Measurements from ENCODE around the gene COL6A2.

Gene COL6A2

DNA sequence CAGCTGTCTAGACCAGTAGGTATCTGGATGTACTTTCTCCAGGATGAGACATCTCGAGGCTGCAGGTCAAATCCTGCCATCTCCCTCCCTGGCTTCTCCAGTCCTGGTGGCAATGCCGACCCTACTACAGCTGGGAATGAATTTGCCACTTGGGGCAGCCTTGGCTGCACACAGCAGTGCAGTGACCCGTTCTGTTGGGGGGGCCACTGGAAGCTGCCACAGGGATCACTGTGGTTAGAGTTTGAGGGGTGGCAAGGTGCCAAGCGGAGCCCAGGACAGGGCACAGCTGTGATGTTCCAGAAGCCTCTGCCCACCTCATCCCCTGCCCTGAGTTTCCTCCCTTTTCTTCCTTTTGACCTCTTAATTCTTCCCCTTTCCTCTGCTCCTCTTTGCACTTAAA, 17.1 kb downstream of the COL6A2 start:
- DNase-seq (ENCODE audit: low read depth) = no peak

DNA sequence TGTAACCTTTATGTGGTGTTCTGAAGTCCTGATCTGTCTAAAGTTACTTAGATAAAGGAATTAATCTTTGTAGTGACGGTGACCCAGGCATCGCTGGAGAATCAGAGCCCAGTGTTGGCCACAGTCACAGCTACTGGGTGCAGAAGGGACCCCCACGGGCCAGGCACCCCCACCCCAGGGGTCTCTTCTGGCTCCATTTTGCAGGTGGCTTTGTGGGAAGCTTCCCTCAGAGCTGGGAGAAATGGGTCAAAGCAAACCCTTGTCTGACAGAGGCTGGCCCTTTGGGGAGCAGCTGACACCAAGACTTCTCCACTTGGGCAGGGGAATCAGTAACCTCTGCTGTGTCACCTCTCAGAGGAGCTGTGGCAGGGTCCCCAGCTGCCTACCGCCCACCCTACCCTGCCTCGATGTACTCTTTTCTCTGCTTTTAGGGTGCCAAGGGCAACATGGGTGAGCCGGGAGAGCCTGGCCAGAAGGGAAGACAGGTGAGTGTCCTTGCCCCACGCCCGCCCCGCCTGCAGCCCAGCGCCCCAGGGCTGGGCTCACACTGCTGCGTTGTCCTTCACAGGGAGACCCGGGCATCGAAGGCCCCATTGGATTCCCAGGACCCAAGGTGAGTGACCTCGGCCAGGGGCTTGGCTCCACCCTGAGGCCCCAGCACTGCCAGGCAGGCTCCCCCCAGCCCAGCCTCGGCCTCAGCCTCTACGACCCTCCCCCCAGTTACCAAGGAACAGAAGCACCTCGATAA, 17.7 kb downstream of the COL6A2 start:
- no peak for DNase-seq (ENCODE audit: low read depth)

DNA sequence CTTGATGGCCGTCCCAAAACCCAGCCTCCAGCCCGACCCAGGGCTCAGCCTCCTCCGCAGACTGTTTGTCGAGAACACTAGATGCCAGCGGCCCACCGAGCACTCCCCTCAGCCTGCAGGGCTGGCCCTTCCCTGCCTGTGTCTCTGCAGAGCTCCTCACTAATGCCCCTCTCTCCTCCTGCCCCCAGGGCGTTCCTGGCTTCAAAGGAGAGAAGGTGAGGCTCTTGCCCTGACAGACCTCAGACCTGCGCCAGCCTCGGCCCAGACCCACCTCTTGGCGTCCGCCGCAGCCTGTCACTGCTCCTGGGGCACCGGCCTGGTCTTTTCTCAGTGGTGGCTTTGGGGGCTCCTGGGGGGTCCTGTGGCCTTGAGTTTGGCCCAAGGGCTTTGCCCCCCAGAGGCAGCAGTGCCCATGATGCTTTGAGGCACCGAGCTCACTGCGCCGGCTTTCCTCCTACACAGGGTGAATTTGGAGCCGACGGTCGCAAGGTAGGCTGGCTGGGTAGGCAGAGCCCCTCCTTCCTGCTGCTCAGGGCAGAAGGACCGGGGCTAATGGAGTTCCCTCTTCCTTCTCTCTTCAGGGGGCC, 18.4 kb downstream of the COL6A2 start:
- DNase-seq (ENCODE audit: low read depth) = no peak

DNA sequence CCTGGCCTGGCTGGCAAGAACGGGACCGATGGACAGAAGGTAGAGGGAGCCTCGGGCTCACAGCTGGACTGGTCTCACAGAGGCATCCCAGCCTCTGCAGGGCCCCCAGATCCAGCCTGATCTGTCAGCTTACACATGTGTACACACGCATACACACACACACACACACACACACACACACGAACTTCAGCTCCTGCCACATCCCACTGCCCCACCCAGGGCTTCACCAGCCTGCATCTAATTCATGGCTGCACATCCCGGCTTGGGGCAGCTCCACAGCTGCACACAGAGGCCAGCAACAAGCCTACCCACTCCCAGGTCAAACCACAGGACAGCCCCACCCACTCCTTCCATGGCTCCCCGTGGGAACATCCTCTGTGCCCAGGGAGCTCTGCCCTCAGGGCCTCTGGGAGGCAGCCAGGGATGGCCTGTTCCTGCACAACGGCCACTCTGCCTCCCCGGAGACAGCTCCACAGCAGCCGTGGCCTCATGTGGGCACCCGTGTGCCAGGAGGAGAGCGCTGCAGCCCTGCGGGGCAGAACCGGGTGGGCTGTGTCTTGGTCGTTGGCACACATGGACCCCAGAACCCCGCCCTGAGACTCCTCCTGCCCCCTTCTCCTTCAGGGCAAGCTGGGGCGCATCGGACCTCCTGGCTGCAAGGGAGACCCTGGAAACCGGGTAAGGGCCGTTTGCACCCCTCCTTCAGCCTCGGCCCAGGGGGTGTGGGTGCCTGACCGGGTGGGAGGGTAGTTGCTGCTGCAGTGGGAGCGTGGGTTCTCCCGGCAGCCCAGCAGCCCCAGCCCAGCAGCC, 19.1 kb downstream of the COL6A2 start:
- DNase-seq (ENCODE audit: low read depth) = no peak

DNA sequence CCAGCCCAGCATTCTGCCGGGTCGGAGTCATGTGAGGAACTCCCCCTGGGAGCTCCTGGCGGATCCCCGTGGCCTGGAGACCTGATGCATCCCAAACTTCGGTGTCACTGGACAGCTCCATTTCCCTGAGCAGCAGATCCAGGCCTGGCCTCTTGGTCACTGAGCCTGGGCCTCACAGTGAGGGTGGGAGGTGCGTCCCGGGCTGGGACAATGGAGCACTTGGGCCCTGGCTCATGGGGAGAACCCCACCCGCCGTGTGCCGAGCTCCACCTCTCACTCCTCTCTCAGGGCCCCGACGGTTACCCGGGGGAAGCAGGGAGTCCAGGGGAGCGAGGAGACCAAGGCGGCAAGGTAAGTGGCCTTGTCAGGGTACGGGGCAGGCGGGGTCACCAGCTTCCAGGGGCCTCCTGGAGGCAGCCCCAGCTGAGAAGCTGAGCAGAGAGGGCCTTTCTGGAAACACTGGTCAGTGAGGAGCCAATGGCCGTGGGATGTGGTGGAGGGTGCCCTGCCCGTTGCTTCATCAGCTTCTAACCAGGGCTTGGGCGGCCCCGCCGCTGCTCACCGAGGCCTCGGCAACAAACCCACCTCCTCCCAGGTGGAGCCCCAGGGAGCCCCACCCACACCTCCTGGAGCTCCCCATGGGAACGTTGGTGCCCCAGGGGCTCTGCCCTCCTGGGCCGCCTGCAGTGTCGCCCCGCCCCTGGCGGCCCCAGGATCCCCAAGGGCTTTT, 19.8 kb downstream of the COL6A2 start:
- DNase-seq (ENCODE audit: low read depth) = no peak

DNA sequence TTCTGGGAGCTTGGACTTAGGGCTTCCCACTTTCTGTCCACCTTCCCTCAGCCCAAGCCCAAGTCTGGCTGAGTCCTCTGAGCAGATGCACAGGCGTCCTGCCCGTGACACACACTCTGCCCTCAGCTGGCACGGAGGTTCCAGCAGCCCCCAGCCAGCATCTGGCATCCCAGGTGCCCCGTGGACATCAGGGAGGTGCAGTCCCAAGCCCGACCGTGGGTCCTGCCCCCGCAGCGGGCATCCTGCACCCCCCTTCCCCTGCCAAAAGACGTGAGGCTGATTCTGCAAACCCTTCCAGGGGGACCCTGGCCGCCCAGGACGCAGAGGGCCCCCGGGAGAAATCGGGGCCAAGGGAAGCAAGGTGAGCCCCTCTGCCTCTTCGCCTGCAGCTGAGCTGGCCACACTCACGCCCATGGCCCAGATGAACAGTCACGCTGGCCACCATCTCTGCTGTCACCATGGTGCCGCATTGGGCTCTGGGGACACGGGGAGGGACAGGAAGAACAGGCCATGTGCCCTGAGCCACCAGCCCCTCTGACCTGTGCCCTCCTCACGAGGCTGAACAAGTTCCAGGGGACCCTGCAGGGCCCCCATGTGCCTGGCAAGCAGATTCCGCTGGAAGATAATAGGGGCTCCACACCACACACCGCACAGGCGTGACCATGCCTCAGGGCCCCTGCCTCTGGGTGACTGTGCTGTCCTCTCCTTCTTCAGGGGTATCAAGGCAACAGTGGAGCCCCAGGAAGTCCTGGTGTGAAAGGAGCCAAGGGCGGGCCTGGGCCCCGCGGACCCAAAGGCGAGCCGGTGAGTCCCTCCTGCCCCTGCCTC, 20.6 kb downstream of the COL6A2 start:
- no peak for DNase-seq (ENCODE audit: low read depth)

DNA sequence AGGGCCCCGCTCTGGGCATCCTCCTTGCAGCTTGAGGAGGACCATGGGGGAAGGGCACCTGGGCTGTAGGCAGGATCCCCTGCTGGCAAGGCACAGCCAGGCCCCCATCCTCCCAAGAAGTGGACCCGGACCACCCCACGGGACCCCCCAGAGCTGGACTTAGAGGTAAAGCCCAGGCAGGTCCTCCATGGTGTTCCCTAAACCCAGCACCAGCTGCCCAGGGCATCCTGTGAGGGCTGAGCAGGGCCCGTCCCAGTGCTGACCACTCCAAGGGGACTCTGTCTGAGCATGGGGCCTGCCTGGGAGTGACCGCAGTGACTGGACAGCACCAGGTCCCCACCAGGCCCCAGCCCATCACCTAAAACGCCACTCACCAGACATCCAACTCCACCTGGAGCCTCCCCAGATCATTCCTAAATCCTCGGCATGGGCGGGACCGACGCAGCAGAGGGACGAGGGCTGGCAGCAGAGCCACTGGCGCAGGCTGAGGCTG, 21.3 kb downstream of the COL6A2 start:
- no peak for DNase-seq (ENCODE audit: low read depth)

DNA sequence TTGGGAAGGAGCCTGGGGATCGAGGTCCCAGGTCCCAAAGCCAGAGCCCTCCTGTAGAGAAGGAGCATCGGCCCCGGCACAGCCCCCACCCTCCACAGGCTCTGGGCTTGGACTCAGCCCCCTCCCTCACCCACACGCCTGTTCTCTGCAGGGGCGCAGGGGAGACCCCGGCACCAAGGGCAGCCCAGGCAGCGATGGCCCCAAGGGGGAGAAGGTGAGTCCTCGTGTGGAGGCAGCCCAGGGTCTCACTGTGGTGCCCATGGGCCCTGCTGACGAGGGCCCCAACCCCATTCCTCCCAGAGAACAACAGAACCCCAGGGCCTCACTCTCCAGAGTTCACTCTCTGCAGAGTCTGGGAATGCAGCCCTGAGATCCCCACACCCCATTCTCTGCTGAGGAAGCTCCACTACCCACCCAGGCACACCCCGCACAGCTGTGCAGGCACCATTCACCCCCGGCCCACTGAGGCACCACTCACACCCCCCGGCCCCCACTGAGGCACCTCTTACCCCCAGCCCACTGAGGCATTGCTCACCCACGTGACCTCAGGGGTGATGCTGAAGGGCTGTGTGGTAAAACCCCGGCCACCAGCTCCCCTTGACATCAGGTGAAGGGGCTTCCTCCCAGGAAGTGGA, 21.8 kb downstream of the COL6A2 start:
- DNase-seq (ENCODE audit: low read depth) = no peak

DNA sequence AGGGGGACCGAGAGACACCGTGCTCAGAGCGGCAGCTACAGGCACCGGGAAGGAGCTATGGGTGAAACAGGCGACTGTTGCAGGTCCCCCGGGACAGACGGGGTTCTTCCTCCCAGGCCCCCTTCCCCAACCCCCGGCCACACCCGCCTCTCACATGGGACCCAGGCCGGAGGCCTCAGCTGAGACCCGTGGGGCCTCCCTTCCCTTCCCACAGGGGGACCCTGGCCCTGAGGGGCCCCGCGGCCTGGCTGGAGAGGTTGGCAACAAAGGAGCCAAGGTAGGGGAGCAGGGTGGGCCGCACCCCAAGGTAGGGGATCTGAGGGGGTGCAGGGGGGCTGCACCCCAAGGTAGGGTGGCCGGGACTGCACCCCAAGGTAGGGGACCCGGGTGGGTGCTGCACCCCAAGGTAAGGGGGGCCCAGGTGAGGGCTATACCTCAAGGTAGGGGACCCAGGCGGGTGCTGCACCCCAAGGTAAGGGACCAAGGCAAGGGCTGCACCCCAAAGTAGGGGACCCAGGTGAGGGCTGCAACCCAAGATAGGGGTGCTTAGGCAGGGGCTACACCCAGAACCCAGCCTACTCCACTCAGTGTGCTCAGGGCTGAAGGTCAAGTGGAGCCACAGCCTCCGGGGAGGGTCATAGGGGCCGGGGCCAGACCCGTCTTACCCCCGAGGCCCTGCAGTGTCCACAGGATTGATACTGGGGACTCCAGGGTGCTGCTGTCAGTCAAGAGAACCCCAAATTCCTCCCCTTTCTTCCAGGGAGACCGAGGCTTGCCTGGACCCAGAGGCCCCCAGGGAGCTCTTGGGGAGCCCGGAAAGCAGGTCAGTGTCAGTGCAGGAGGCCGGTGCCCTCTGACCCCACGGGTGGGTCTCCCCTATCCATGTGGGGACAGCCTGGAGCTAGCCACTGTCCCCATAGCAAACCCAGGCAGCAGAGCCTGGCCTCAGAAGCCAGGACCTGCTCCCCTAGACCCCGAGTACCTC, 22.7 kb downstream of the COL6A2 start:
- DNase-seq (ENCODE audit: low read depth) = no peak

DNA sequence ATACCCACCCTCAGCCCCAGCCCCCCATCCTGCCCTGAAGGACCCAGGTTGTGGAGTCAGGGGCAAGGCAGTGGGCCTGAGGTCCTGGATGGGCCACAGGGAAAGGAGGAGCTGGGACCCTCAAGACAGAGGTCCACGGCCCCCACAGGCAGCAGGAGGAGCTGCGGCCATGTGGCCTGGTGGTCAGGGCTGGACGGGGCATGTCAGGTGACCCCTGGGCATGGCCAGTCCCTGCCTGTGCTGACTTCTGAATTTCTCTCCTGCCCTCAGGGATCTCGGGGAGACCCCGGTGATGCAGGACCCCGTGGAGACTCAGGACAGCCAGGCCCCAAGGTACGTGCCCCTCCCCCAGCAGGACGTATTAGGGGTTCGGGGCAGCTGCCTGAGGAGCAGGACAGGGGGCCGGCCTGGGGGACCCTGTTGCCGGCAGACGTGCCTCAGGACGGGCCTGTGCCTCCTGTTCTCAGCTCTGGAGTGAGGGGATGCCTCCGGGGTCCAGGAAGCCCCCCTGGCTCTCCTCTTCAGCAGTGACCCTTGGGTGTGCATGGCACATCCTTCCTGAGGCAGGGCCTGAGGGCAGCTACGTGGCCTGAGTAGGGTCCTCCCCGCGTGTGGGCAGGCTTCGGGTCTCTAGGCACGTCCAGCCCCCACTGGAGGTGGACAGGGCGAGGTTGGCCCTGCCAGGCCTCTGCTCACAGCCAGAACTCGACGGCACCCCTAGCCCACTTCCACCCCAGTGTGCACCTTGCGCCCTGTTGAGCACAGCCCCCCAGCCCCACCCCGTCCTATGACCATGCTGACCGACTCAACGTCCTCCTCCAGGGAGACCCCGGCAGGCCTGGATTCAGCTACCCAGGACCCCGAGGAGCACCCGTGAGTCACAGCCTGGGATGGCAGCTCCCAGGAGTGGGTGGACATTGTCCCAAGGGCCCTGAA, 23.6 kb downstream of the COL6A2 start:
- DNase-seq (ENCODE audit: low read depth) = no peak

DNA sequence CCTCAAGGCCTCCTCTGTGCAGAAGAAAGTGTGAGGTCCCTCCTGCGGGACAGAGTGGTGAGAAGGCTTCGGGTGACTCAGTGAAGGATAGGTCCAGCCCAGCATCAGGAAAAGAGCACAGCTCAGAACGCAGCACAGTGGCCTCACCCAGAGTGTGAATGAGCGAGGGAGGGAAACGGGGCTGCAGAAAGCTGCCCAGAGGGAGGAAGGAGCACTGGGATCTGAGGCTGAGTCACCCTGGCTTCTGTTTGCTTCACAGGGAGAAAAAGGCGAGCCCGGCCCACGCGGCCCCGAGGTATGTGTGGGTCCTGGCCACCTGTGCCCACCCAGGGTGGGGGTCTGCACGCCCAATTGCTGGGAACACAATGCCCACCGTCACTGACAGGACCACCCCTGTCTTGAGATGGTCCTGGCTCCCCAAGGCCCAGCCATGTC, 24.3 kb downstream of the COL6A2 start:
- DNase-seq (ENCODE audit: low read depth) = no peak

DNA sequence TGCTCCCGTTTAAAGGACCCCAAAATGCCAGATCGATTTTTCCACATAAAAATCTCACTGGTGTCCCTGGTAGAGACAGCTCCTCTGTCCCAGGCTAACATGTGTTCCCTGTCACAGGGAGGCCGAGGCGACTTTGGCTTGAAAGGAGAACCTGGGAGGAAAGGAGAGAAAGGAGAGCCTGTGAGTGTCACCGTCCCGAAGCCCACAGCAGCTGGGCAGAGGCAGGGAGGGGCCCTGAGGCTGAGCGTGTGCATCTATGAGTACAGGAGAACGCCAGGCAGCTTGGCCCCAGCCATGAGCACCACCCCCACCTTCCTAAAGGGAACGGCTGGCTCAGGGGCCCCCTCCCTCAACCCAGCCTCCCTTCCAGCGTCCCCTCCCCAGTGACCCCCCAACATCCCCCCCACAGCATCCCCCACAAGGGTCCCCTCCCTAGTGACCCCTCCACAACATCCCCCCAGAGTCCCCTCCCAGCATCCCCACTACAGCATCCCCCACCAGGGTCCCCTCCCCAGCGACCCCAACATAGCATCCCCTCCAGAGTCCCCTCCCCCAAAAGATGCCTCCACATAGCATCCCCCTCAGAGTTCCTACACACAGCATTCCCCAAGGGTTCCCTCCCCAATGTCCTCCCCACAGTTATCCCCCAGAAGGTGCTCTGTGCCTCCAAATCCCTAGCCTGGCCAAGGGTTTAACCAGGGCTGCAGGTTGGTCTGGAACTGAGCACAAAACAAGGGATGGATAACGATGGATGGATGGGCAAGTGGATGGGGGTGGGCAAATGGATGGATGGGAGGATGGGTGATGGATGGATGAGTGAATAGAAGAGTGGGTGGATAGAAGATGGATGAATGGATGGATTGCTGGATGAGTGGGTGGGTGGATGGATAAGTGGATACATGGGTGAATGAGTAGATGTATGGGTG, 25.1 kb downstream of the COL6A2 start:
- DNase-seq (ENCODE audit: low read depth) = no peak

DNA sequence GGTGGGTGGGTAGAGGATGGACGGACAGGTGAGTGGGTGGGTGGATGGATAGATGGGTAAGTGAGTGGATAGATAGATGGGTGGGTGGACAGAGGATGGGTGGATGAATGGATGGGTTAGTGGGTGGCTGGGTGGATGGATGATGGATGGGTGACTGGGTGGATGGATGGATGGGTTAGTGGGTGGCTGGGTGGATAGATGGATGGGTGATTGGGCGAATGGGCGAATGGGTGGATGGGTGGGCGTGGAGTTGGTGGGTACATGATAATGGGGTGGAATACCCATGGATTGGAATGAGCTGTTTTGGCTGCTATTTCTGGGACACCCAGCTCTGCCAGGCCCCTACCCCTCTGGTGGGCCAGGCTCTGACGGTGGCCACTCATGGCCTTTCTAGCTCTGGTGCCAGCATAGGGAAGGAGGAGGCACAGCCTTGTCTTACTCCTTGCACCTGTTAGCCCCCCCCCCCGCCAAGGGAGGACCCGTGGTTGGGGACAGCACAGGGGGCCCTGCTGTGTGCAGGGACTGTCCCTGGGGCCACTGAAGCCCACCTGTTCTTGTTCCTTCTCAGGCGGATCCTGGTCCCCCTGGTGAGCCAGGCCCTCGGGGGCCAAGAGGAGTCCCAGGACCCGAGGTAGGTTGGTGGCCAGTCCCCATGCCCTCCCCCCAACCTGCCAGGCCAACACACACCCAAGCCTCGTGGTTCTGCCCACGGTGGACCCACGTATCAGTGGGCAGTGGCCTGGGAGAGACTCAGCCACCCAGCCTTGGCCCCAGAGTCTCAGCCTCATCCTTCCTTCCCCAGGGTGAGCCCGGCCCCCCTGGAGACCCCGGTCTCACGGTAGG, 26.4 kb downstream of the COL6A2 start:
- no peak for DNase-seq (ENCODE audit: low read depth)

DNA sequence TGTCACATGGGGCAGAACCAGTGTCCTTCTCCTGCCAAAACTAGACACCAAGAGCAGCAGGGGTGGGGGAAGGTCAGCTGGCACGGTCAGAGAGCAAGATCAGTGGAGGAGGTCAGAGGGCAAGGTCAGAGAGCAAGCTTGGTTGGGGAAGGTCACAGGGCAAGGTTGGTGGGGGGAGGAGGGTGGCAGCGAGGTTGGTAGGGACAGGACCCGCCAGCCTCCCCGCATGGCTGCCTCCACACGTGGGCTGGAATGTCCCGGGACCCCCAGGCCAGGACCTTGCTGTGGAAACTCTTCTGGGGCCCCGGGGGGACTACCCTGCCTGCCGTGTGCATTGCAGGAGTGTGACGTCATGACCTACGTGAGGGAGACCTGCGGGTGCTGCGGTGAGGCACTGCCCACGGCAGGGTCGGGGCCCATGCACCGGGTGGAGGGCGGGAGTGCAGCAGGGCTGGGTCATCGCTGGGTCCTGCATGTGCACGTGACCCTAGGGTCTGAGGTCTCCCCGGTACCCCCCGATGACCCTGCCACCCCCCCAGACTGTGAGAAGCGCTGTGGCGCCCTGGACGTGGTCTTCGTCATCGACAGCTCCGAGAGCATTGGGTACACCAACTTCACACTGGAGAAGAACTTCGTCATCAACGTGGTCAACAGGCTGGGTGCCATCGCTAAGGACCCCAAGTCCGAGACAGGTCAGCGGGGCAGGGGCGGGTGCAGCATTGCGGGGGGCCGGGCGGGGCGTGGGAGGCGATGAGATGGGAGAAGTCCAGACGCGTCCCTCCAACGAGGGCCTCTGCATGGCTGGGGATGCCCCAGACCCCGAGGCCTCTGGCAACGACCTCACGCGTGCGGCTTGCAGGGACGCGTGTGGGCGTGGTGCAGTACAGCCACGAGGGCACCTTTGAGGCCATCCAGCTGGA, 27.3 kb downstream of the COL6A2 start:
- DNase-seq (ENCODE audit: low read depth) = no peak

DNA sequence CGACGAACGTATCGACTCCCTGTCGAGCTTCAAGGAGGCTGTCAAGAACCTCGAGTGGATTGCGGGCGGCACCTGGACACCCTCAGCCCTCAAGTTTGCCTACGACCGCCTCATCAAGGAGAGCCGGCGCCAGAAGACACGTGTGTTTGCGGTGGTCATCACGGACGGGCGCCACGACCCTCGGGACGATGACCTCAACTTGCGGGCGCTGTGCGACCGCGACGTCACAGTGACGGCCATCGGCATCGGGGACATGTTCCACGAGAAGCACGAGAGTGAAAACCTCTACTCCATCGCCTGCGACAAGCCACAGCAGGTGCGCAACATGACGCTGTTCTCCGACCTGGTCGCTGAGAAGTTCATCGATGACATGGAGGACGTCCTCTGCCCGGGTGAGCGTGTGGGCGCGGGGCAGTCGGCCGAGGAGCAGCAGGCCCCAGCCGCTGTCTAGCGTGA, 28.0 kb downstream of the COL6A2 start:
- DNase-seq (ENCODE audit: low read depth) = no peak

Measured in CMK (cell line).